Measurements from ENCODE around the gene XIRP1. TPM values are rescaled to one million over a fixed set of nuclear protein-coding genes. Genes with fewer than 3 reads are reported as not detected.
A peak's percentile ranks its signal among the peaks of the same experiment; 100 is the strongest.

Gene XIRP1
- total RNA-seq, 1 donor from 2014 or later, result not detected

GRCh38 chr3:39180546-39181346 is 11.6 kb downstream of the XIRP1 start:
- Mint-ChIP-seq H3K27ac (ENCODE audit: unreplicated experiment) (no peak overlapping the region), H3K4me3 (peak overlapping the region; percentile 84), H3K36me3 (ENCODE audit: low read depth) (no peaks in the 10 kb centered on the region), H3K9me3 (no peaks in the 10 kb centered on the region), H3K4me1 (peaks cover 48% of the 10 kb centered on the region), H3K27me3 (ENCODE audit: low read depth) (peaks cover 21% of the 10 kb centered on the region)
- peak; percentile 75 for DNase-seq (ENCODE audit: low read depth, low spot score)
- peak; percentile 32 for TF ChIP-seq CTCF (conservative IDR thresholded peaks at IDR 0.05)

GRCh38 chr3:39180183-39180545 is 12.2 kb downstream of the XIRP1 start:
- Mint-ChIP-seq H3K27ac (ENCODE audit: unreplicated experiment) (no peak overlapping the region), H3K4me1 (peaks cover 51% of the 10 kb centered on the region), H3K9me3 (no peaks in the 10 kb centered on the region), H3K4me3 (peak overlapping the region; percentile 84), H3K36me3 (ENCODE audit: low read depth) (no peaks in the 10 kb centered on the region), H3K27me3 (ENCODE audit: low read depth) (peaks cover 21% of the 10 kb centered on the region)
- DNase-seq (ENCODE audit: low read depth, low spot score), result no peak
- no peak for TF ChIP-seq CTCF (conservative IDR thresholded peaks at IDR 0.05)

DNA sequence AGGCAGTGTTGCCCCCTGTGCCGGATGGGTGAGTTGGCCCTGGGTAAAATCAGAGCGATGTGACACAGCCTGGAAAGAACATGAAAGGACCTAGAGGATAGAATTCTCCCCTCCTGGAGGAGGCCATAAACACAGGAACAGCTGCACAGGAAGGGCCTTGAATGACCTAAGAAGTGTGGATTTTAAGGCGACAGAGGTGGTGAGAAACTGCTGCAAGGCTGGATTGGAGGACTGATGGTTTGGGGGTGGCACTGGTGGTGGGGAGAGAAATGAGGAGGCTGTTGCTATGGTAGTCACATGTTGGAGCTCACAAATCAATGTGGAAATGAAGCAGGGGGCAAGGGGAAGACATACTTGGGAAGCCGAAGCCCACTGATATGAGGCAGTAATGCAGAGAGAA is 13.8 kb downstream of the XIRP1 start:
- Mint-ChIP-seq H3K4me1 (peaks cover 57% of the 10 kb centered on the region), H3K27ac (ENCODE audit: unreplicated experiment) (peak overlapping the region; percentile 32), H3K4me3 (peak overlapping the region; percentile 72), H3K36me3 (ENCODE audit: low read depth) (no peaks in the 10 kb centered on the region), H3K9me3 (peaks cover 4% of the 10 kb centered on the region), H3K27me3 (ENCODE audit: low read depth) (peaks cover 21% of the 10 kb centered on the region)
- DNase-seq (ENCODE audit: low read depth, low spot score), result no peak
- TF ChIP-seq CTCF (conservative IDR thresholded peaks at IDR 0.05), result no peak

DNA sequence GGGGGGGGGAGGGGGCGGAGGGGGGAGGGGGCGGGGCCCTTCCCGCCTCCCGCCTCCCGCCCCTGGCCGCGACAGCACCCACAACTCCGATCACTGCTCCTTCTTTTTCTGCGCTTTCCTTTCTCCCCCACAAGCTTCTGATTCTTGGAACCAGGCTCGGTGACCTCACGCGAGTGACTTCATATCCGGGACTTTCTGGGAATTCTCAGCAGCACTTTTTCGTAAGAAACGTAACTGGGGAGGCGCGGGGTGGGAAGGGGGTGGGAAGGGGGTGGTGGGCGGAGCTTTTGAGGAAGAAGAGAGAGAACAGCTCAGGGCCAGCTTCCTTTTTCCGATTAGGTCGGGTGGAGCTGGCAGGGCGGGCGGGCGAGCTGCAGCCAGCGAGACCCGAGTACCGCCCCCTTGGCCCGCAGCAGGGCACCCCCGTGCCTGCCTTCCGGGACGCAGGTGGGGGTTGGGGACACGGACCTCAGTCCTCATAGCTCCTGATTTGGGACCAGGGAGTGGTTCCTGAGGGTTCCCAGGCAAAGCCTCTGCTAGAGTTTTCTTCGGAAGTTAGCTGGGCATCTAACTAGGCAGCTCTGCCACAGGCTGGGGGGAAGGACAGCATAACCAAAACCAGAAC is 14.6 kb downstream of the XIRP1 start:
- Mint-ChIP-seq H3K9me3 (peaks cover 4% of the 10 kb centered on the region), H3K4me3 (peak overlapping the region; percentile 78), H3K27ac (ENCODE audit: unreplicated experiment) (peak overlapping the region; percentile 91), H3K36me3 (ENCODE audit: low read depth) (no peaks in the 10 kb centered on the region), H3K4me1 (peaks cover 53% of the 10 kb centered on the region), H3K27me3 (ENCODE audit: low read depth) (peaks cover 21% of the 10 kb centered on the region)
- peak; percentile 52 for DNase-seq (ENCODE audit: low read depth, low spot score)
- no peak for TF ChIP-seq CTCF (conservative IDR thresholded peaks at IDR 0.05)

GRCh38 chr3:39176025-39176714 is 16.2 kb downstream of the XIRP1 start:
- peaks cover 50% of the 10 kb centered on the region for H3K4me1 Mint-ChIP-seq
- no peak for DNase-seq (ENCODE audit: low read depth, low spot score)
- H3K4me3 Mint-ChIP-seq, result peak overlapping the region; percentile 17
- H3K9me3 Mint-ChIP-seq, result peaks cover 4% of the 10 kb centered on the region
- peaks cover 21% of the 10 kb centered on the region for H3K27me3 Mint-ChIP-seq (ENCODE audit: low read depth)
- H3K36me3 Mint-ChIP-seq (ENCODE audit: low read depth), result no peaks in the 10 kb centered on the region
- peak overlapping the region; percentile 91 for H3K27ac Mint-ChIP-seq (ENCODE audit: unreplicated experiment)
- no peak for TF ChIP-seq CTCF (conservative IDR thresholded peaks at IDR 0.05)
